Stimulated activated effector memory CD8-positive, alpha-beta T cell treated with anti-CD3 and anti-CD28 coated beads, Interleukin-12 subunit alpha, Interleukin-12 subunit beta, amount 100 ng/mL, for 72 hours (primary cell): ENCODE results near the gene NRTN.

ENCODE experiments used
- ATAC-seq: fragments of 150-1000 bp; cut with Tn5 transposase; 2 replicates; pipeline ENCODE4 v1.10.0; 2021
- DNase-seq, 2 donors: peaks; one replicate each; pipeline ENCODE4 v3.0.0; 2021 to 2022; ENCODE audit warnings: low spot score in 2 of 2
- H3K27ac Mint-ChIP-seq: one replicate; pipeline ENCODE4 v1.8.0; 2022; ENCODE audit warnings: mild to moderate bottlenecking, mixed read lengths
- H3K36me3 Mint-ChIP-seq: one replicate; pipeline ENCODE4 v1.8.0; 2022; ENCODE audit warnings: mild to moderate bottlenecking, mixed read lengths
- H3K4me1 Mint-ChIP-seq: one replicate; pipeline ENCODE4 v1.8.0; 2022; ENCODE audit warnings: mixed read lengths
- H3K4me3 Mint-ChIP-seq: one replicate; pipeline ENCODE4 v1.8.0; 2022; ENCODE audit warnings: mild to moderate bottlenecking, mixed read lengths
- H3K9me3 Mint-ChIP-seq: one replicate; pipeline ENCODE4 v1.8.0; 2022; ENCODE audit warnings: mixed read lengths

The NRTN gene

DNA sequence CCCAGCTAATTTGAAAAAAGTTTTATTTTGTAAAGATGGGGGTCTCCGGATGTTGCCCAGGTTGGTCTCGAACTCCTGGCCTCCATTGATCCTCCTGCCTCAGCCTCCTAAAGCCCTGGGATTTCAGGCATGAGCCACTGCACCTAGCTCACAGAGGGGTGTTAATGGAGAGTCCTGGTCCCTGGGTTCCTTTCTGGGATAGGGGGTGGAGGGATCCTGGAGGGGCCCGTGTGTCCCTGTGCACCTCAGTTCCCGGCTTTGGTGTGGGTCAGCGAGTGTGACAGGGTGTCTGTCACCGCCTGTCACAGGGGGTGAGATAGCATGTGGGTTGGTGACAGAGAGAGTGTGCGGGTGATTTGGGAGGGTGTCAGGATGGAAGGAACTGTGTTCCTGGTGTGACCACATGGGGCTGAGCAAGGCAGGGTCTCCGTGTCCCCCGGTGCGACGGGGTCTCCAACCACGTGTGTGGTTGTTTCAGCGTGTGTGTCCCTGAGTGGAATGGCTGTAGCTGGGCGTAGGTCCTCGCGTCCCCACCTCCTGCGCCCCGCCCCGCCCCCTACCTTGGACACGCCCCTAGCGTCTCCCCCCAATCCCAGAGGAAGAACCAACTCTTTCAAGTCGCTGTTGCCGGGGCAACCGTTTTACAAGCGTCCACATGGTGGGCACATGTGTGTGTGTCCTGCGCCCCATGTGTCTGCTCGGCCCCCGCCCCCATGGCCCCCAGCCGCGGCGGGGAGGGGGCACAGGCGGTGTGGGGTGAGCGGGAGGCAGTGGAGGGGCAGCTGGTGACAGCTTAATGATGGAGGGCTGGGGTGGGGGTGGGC is 2.9 kb upstream of the NRTN start:
- Mint-ChIP-seq H3K4me1 (peaks cover 29% of the 10 kb centered on the region), H3K9me3 (no peaks in the 10 kb centered on the region), H3K36me3 (no peaks in the 10 kb centered on the region), H3K27ac (no peak overlapping the region), H3K4me3 (peak overlapping the region; percentile 82)
- ATAC-seq (no peak), DNase-seq (no peak)

DNA sequence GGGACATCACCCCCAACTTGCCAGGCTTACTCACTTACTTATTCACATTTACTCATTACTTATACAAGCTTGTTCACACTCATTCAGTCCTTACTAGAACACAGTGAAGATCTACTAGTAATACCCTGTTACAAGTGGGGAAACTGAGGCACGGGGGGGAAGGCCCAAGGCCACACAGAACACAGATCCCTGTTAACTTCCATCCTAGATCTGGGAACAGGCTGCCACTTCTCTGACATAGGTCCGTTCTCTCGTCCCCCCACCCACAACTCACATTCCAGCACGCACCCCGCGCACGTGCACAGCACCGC is 1.5 kb upstream of the NRTN start:
- ATAC-seq, result no peak
- Mint-ChIP-seq H3K36me3 (no peaks in the 10 kb centered on the region), H3K9me3 (no peaks in the 10 kb centered on the region), H3K4me1 (peaks cover 29% of the 10 kb centered on the region), H3K27ac (no peak overlapping the region), H3K4me3 (peak overlapping the region; percentile 82)
- no peak for DNase-seq

GRCh38 chr19:5803752-5804515 is 933 bp upstream of the NRTN start:
- Mint-ChIP-seq H3K4me3 (peak overlapping the region; percentile 82), H3K9me3 (no peaks in the 10 kb centered on the region), H3K27ac (peak overlapping the region; percentile 88), H3K36me3 (no peaks in the 10 kb centered on the region), H3K4me1 (peaks cover 29% of the 10 kb centered on the region)
- DNase-seq (peak; percentile 96 to 97), ATAC-seq (peak; percentile 93)

GRCh38 chr19:5805462-5806132 is 730 bp downstream of the NRTN start:
- Mint-ChIP-seq H3K27ac (no peak overlapping the region), H3K9me3 (no peaks in the 10 kb centered on the region), H3K4me1 (peaks cover 29% of the 10 kb centered on the region), H3K36me3 (no peaks in the 10 kb centered on the region), H3K4me3 (peak overlapping the region; percentile 47)
- ATAC-seq (peak; percentile 29), DNase-seq (peak; percentile 38 to 76)

DNA sequence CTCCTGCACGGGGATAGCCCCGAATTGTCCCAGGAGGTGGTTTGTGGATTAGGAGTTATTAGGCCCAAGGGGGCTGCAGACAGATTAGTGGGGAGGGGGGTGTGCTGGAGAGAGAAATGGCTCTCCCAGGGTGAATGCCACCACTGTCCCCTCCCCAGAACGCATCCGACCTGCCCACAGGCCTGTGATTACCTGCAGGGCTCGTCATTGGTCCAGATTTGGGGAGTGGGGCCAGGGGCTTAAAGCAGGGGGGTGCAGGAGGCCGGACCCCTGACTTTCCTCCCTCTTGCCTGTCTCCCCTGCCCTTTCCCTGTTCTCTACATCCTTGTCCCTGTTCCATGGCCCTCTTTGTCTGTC is 1.2 kb downstream of the NRTN start:
- DNase-seq (no peak), ATAC-seq (no peak)
- H3K4me3 Mint-ChIP-seq, result peak overlapping the region; percentile 47
- peaks cover 29% of the 10 kb centered on the region for H3K4me1 Mint-ChIP-seq
- no peaks in the 10 kb centered on the region for H3K9me3 Mint-ChIP-seq
- H3K27ac Mint-ChIP-seq, result no peak overlapping the region
- no peaks in the 10 kb centered on the region for H3K36me3 Mint-ChIP-seq

- Mint-ChIP-seq H3K36me3 (no peaks in the 10 kb centered on the region), H3K27ac (no peak overlapping the region), H3K9me3 (no peaks in the 10 kb centered on the region), H3K4me1 (peaks cover 25% of the 10 kb centered on the region), H3K4me3 (no peak overlapping the region)
- no peak for ATAC-seq
- no peak for DNase-seq
Measured at GRCh38 chr19:5806905-5807304, 2.0 kb downstream of the NRTN start.

DNA sequence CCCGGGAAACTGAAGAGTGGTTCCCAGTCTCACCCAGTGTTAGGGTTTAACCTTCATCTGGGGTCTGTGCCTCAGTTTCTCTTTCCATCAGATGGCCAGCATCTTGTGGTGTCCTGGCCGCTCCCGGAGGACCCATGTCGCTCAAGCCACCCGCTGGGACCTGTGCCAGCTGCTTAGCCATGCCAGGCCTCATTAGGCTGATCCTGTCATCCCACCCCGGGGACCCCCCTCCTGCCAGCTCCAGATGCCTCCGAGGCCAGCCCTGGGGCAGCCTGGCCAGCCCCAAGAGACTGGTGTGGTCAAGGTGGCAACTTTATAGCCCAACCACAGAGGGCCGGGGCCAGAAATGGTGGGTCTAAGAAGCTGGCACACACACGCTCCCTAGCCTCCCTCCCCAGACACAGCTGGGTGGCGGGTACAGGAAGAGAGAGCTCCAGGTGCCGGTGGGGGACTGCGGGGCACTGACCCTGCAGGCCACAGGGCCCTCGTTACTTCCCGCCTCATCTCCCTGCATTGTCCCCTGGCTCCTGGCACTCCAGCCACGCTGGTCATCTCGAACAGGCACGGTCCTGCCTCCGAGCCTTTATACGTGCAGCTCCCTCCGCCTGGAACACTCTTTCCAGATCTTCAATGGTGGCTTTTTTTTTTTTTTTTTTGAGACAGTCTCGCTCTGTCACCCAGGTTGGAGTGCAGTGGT is 3.4 kb downstream of the NRTN start:
- no peak overlapping the region for H3K27ac Mint-ChIP-seq
- no peaks in the 10 kb centered on the region for H3K36me3 Mint-ChIP-seq
- H3K4me1 Mint-ChIP-seq, result peaks cover 12% of the 10 kb centered on the region
- ATAC-seq (no peak), DNase-seq (no peak)
- H3K9me3 Mint-ChIP-seq, result no peaks in the 10 kb centered on the region
- H3K4me3 Mint-ChIP-seq, result no peak overlapping the region

- H3K36me3 Mint-ChIP-seq, result no peaks in the 10 kb centered on the region
- H3K27ac Mint-ChIP-seq, result no peak overlapping the region
- DNase-seq (no peak), ATAC-seq (no peak)
- peaks cover 4% of the 10 kb centered on the region for H3K4me1 Mint-ChIP-seq
- no peaks in the 10 kb centered on the region for H3K9me3 Mint-ChIP-seq
- H3K4me3 Mint-ChIP-seq, result no peak overlapping the region
Measured at GRCh38 chr19:5809053-5809452, 4.2 kb downstream of the NRTN start.

GRCh38 chr19:5809469-5809868 is 4.6 kb downstream of the NRTN start:
- Mint-ChIP-seq H3K27ac (no peak overlapping the region), H3K4me3 (no peak overlapping the region), H3K9me3 (no peaks in the 10 kb centered on the region), H3K4me1 (no peaks in the 10 kb centered on the region), H3K36me3 (no peaks in the 10 kb centered on the region)
- no peak for DNase-seq
- no peak for ATAC-seq

GRCh38 chr19:5811117-5811516 is 6.2 kb downstream of the NRTN start:
- ATAC-seq, result no peak
- Mint-ChIP-seq H3K4me3 (no peak overlapping the region), H3K9me3 (no peaks in the 10 kb centered on the region)

GRCh38 chr19:5814123-5814851 is 9.4 kb downstream of the NRTN start:
- no peak for ATAC-seq
- Mint-ChIP-seq H3K4me1 (no peaks in the 10 kb centered on the region), H3K36me3 (no peaks in the 10 kb centered on the region)

More at GRCh38 chr19:5811117-5811516, 6.2 kb downstream of the NRTN start:
- DNase-seq, result no peak
- H3K27ac Mint-ChIP-seq, result no peak overlapping the region
- no peaks in the 10 kb centered on the region for H3K36me3 Mint-ChIP-seq
- no peaks in the 10 kb centered on the region for H3K4me1 Mint-ChIP-seq

DNA sequence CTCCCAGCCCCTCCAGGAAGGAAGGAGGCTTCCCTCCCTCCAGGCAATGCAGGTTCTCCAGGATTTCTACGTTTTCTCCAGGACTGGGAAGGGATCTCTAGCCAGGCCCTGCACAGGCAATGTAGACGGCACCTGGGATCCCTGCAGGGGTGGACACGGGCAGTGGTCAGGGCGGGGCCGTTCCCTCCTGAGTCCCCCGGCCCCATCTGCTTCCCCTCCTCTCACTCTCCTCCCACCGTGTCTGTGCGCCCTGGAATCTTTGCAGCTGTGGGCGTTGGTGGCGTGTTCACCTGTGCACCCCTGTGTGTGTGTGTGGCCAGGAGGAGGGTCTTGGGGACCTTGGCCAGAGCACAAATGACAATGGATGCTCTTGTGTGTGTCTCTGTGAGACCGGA is 10.0 kb downstream of the NRTN start:
- Mint-ChIP-seq H3K36me3 (no peaks in the 10 kb centered on the region), H3K27ac (no peak overlapping the region), H3K9me3 (no peaks in the 10 kb centered on the region), H3K4me3 (no peak overlapping the region), H3K4me1 (no peaks in the 10 kb centered on the region)
- peak; percentile 28 for ATAC-seq
- DNase-seq, result no peak

More at GRCh38 chr19:5814123-5814851, 9.4 kb downstream of the NRTN start:
- H3K27ac Mint-ChIP-seq, result no peak overlapping the region
- H3K9me3 Mint-ChIP-seq, result no peaks in the 10 kb centered on the region
- H3K4me3 Mint-ChIP-seq, result no peak overlapping the region
- no peak for DNase-seq

- Mint-ChIP-seq H3K4me3 (no peak overlapping the region), H3K9me3 (no peaks in the 10 kb centered on the region), H3K36me3 (no peaks in the 10 kb centered on the region), H3K4me1 (no peaks in the 10 kb centered on the region), H3K27ac (no peak overlapping the region)
- ATAC-seq (no peak), DNase-seq (no peak)
Measured at GRCh38 chr19:5817218-5817617, 12.4 kb downstream of the NRTN start.

DNA sequence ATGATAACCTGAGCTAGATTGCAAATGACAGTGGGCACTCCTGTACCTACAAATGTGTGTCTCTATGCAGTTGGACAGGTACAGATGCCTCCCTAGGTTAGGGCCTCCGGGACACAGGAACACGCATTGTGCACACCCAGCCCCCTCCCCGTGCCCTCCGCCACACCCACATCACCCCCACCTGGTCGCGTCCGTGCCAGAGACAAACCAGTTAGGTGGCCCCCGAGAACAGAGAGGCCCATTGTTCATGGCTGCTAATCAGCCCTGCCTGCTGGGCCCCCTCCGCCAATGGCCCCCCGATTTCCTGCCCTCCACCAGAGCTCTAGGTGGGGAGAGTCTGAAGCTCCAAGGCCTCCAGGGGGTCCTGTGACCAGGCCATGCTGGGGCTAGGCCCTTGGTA is 13.7 kb downstream of the NRTN start:
- Mint-ChIP-seq H3K4me3 (no peak overlapping the region), H3K4me1 (no peaks in the 10 kb centered on the region), H3K36me3 (no peaks in the 10 kb centered on the region), H3K9me3 (no peaks in the 10 kb centered on the region), H3K27ac (no peak overlapping the region)
- ATAC-seq (no peak), DNase-seq (no peak)

GRCh38 chr19:5820785-5821184 is 15.9 kb downstream of the NRTN start:
- H3K9me3 Mint-ChIP-seq, result no peaks in the 10 kb centered on the region
- H3K36me3 Mint-ChIP-seq, result no peaks in the 10 kb centered on the region
- H3K27ac Mint-ChIP-seq, result no peak overlapping the region
- DNase-seq (no peak), ATAC-seq (no peak)
- no peaks in the 10 kb centered on the region for H3K4me1 Mint-ChIP-seq
- no peak overlapping the region for H3K4me3 Mint-ChIP-seq
